Left lung (tissue), 10 donors: Measurements from ENCODE around the gene BMPR1A. TPM values are rescaled to one million over a fixed set of nuclear protein-coding genes. Genes with fewer than 3 reads are reported as not detected.
"Not testable (repeated sequence)": the region's sequence is repeated elsewhere in the genome, so short reads cannot be mapped to it uniquely, and the experiment has no call there.

ENCODE experiments used
- ATAC-seq: fragments of 200-7000 bp; cut with Tn5 transposase; one replicate; pipeline ENCODE4 v1.9.1; 2020; ENCODE audit warnings: moderate library complexity
- DNase-seq, 4 donors: peaks; one replicate each; pipeline ENCODE4 v3.0.0-alpha.2; 2013 to 2020
- H3K27ac ChIP-seq, 2 donors: fragments of 200-600 bp; sonication (generic) in 1 of 2; one replicate each; pipeline versions ENCODE4 v1.5.0 to v1.8.0; 2020 to 2021
- H3K27me3 ChIP-seq, 2 donors: fragments of 200-600 bp; sonication (generic) in 1 of 2; one replicate each; pipeline versions ENCODE4 v1.5.0 to v1.8.0; 2020 to 2021
- H3K36me3 ChIP-seq, 2 donors: fragments of 200-600 bp; sonication (generic) in 1 of 2; one replicate each; pipeline versions ENCODE4 v1.5.0 to v1.8.0; 2020 to 2021
- H3K4me1 ChIP-seq, 2 donors: fragments of 200-600 bp; one replicate each; pipeline ENCODE4 v1.8.0; 2021
- H3K4me3 ChIP-seq, 2 donors: fragments of 200-600 bp; sonication (generic) in 1 of 2; one replicate each; pipeline versions ENCODE4 v1.5.0 to v1.8.0; 2020 to 2021; ENCODE audit warnings: mild to moderate bottlenecking in 1 of 2
- H3K9me3 ChIP-seq, 2 donors: fragments of 200-600 bp; sonication (generic) in 1 of 2; one replicate each; pipeline versions ENCODE4 v1.5.0 to v1.8.0; 2020 to 2021
- CTCF ChIP-seq, 2 donors: fragments of 200-600 bp; sonication (generic) in 1 of 2; IDR thresholded peaks; one replicate each; pipeline versions ENCODE4 v1.5.0 to v1.8.0; 2021; ENCODE audit warnings: antibody characterized with exemption in 2 of 2
- intact Hi-C, 2 donors: fragments of 100-400 bp; cut with DNase I; formaldehyde crosslinking; loops; one replicate each; pipeline versions ENCODE4 v1.11.2 to v1.14.2; 2022
- polyA plus RNA-seq, 6 donors: library from polyadenylated mRNA; unstranded; fragments of 120-200 nt; gene quantifications; one replicate each; pipeline ENCODE4 v1.2.1, GENCODE V29; 2013; ENCODE audit not compliant: insufficient read length in 6 of 6
- total RNA-seq, 2 donors: library from RNA; stranded (reverse); fragmentation: NEBNext Ultra II Directional; extraction: Animal tissue kit (Norgen Biotek cat#: 25700); gene quantifications; one replicate each; pipeline ENCODE4 v1.2.1, GENCODE V29; 2021
- donor health status: DM: no; HTN: yes; CAD: no.
- donor health status: DM: no; HTN: no; CAD: no.

BMPR1A gene
- total and polyA plus RNA-seq, 8 donors = 33.4 to 87.2 (median 72.9) TPM

GRCh38 chr10:86979977-86980448, 223.6 kb downstream of the BMPR1A start:
- DNase-seq = no peak
- H3K27ac ChIP-seq = no peak overlapping the region

GRCh38 chr10:86981020-86981419, 224.6 kb downstream of the BMPR1A start:
- H3K4me1 ChIP-seq, H3K27ac ChIP-seq, H3K36me3 ChIP-seq, intact Hi-C loops, ATAC-seq, H3K4me3 ChIP-seq, H3K9me3 ChIP-seq, DNase-seq, H3K27me3 ChIP-seq: not testable (repeated sequence)

More at GRCh38 chr10:86979977-86980448, 223.6 kb downstream of the BMPR1A start:
- Histone ChIP-seq H3K27me3 (no peaks in the 10 kb centered on the region), H3K4me3 (no peak overlapping the region), H3K36me3 (no peaks in the 10 kb centered on the region), H3K4me1 (peaks cover 0 to 3% of the 10 kb centered on the region in 2 donors), H3K9me3 (no peaks in the 10 kb centered on the region)
- intact Hi-C loops = no loop called here
- no peak for TF ChIP-seq CTCF (IDR thresholded peaks at IDR 0.05)
- ATAC-seq = peak; percentile 60

- intact Hi-C loops = no loop called here
- Histone ChIP-seq H3K4me3 (no peak overlapping the region), H3K4me1 (peaks cover 0 to 3% of the 10 kb centered on the region in 2 donors), H3K27me3 (no peaks in the 10 kb centered on the region), H3K27ac (no peak overlapping the region), H3K36me3 (no peaks in the 10 kb centered on the region), H3K9me3 (no peaks in the 10 kb centered on the region)
- no peak for ATAC-seq
- no peak for DNase-seq
- TF ChIP-seq CTCF (IDR thresholded peaks at IDR 0.05) = no peak
Observed at GRCh38 chr10:86981716-86982115, 225.3 kb downstream of the BMPR1A start.

Other genes with a start within 250 kb of the BMPR1A start
- gene WAPL, start 234.8 kb upstream of the BMPR1A start, total RNA-seq = 10 to 100 TPM; 28.2 to 35.6 TPM
- gene WAPL, start 234.8 kb upstream of the BMPR1A start, polyA plus RNA-seq = 10 to 100 TPM; 39.3 to 48.0 (median 45.8) TPM
- gene OPN4, start 102.1 kb upstream of the BMPR1A start, total RNA-seq = not detected
- not detected for gene OPN4, start 102.1 kb upstream of the BMPR1A start, polyA plus RNA-seq
- gene LDB3, start 88.1 kb upstream of the BMPR1A start, total RNA-seq = 1 to 10 TPM; 1.5 to 2.7 TPM
- 1 to 10 TPM; 1.1 to 1.4 (median 1.3) TPM for gene LDB3, start 88.1 kb upstream of the BMPR1A start, polyA plus RNA-seq
- 10 to 100 TPM; 20.6 to 41.8 TPM for gene MMRN2, start 201.0 kb downstream of the BMPR1A start, total RNA-seq
- gene MMRN2, start 201.0 kb downstream of the BMPR1A start, polyA plus RNA-seq = 10 to 100 TPM; 29.3 to 33.8 (median 30.2) TPM
- gene SNCG, start 202.0 kb downstream of the BMPR1A start, total RNA-seq = 10 to 100 TPM in 1 of 2 donors, 1 to 10 TPM in 1; 4.3 to 15.0 TPM
- 1 to 10 TPM; 3.7 to 6.8 (median 5.5) TPM for gene SNCG, start 202.0 kb downstream of the BMPR1A start, polyA plus RNA-seq
- gene ADIRF, start 211.9 kb downstream of the BMPR1A start, total RNA-seq = 10 to 100 TPM; 47.9 to 94.1 TPM
- gene ADIRF, start 211.9 kb downstream of the BMPR1A start, polyA plus RNA-seq = 10 to 100 TPM in 4 of 6 donors, 1 to 10 TPM in 2; 8.0 to 22.7 (median 13.8) TPM